Testis (tissue), 3 donors: ENCODE data around the gene LCP2. TPM values are rescaled to one million over a fixed set of nuclear protein-coding genes. Genes with fewer than 3 reads are reported as not detected.

Experiments
- DNase-seq: peaks from one replicate; pipeline ENCODE4 v3.0.0-alpha.2; 2019
- H3K27ac ChIP-seq, 2 donors: fragments of 200-600 bp; sonication (generic); one replicate each; pipeline ENCODE4 v1.5.1; 2019
- H3K27me3 ChIP-seq: fragments of 200-600 bp; sonication (generic); one replicate; pipeline ENCODE4 v1.5.1; 2019
- H3K36me3 ChIP-seq: fragments of 200-600 bp; sonication (generic); one replicate; pipeline ENCODE4 v1.5.1; 2017; ENCODE audit warnings: low read depth; ENCODE audit errors: missing control alignments
- H3K4me1 ChIP-seq: fragments of 200-600 bp; sonication (generic); one replicate; pipeline ENCODE4 v1.5.1; 2019
- H3K4me3 ChIP-seq, 2 donors: fragments of 200-600 bp; sonication (generic); one replicate each; pipeline ENCODE4 v1.5.1; 2017 to 2019
- H3K9me3 ChIP-seq: fragments of 200-600 bp; sonication (generic); one replicate; pipeline ENCODE4 v1.5.1; 2017
- CTCF ChIP-seq, 3 experiments: fragments of 450-650 bp in 2 of 3; fragments of 200-600 bp in 1 of 3; sonication (generic) in 1 of 3; IDR thresholded peaks; one replicate each; pipeline ENCODE4 v1.5.1; 2016 to 2019; ENCODE audit warnings: antibody characterized with exemption in 3 of 3, mild to moderate bottlenecking in 2 of 3, moderate library complexity in 1 of 3
- POLR2A ChIP-seq: fragments of 450-650 bp; IDR thresholded peaks from one replicate; pipeline ENCODE4 v1.6.1; 2017; ENCODE audit warnings: antibody characterized with exemption, mild to moderate bottlenecking, moderate library complexity
- WGBS, 2 donors: methylation state at CpG; one replicate each; pipeline ENCODE4 v1.1.5; 2018; 5-methylcytosine and 5-hydroxymethylcytosine counted together
- intact Hi-C: fragments of 100-400 bp; cut with DNase I; formaldehyde crosslinking; loops from one replicate; pipeline ENCODE4 v1.15.1; 2023; ENCODE audit warnings: low total_unique reads
- polyA plus RNA-seq: library from polyadenylated mRNA; stranded (reverse); fragments of 350-450 nt; fragmentation: Illumina TruSeq; extraction: RNeasy Lipid Tissue Mini Kit (QIAGEN cat#74804); gene quantifications from one replicate; pipeline ENCODE4 v1.2.3, GENCODE V29; 2014; ENCODE audit warnings: low read depth, low replicate concordance; ENCODE audit not compliant: insufficient read depth
- total RNA-seq, 2 donors: library from RNA; depleted of rRNA; stranded (reverse); fragments of >200 nt; gene quantifications; one replicate each; pipeline ENCODE4 v1.2.3, GENCODE V29; 2016

The LCP2 gene
- total and polyA plus RNA-seq, 3 donors from 2014 or later = 8.6 to 14.2 (median 11.5) TPM

- TF ChIP-seq CTCF (IDR thresholded peaks at IDR 0.05) (no peak), POLR2A (no peak)
- H3K27ac ChIP-seq = no peak overlapping the region
- H3K4me1 ChIP-seq = peaks cover 8% of the 10 kb centered on the region
- intact Hi-C loops = no loop called here
- H3K4me3 ChIP-seq = no peak overlapping the region
- H3K9me3 ChIP-seq = no peaks in the 10 kb centered on the region
- H3K36me3 ChIP-seq = no peaks in the 10 kb centered on the region
- H3K27me3 ChIP-seq = no peaks in the 10 kb centered on the region
- 70 to 81% methylated on average over 3 of the region's 3 CpGs for WGBS, 2 donors
- no peak for DNase-seq
Observed at GRCh38 chr5:170288551-170288950, 9.0 kb downstream of the LCP2 start.

- H3K4me3 ChIP-seq = no peak overlapping the region
- no peaks in the 10 kb centered on the region for H3K36me3 ChIP-seq
- peaks cover 8% of the 10 kb centered on the region for H3K4me1 ChIP-seq
- no peaks in the 10 kb centered on the region for H3K9me3 ChIP-seq
- DNase-seq = no peak
- intact Hi-C loops = no loop called here
- H3K27me3 ChIP-seq = no peaks in the 10 kb centered on the region
- 81 to 89% methylated on average over 2 of the region's 2 CpGs for WGBS, 2 donors
- TF ChIP-seq POLR2A (no peak), CTCF (IDR thresholded peaks at IDR 0.05) (no peak)
- H3K27ac ChIP-seq = no peak overlapping the region
Observed at GRCh38 chr5:170288151-170288550, 9.4 kb downstream of the LCP2 start.

GRCh38 chr5:170287532-170287931 is 10.0 kb downstream of the LCP2 start:
- Histone ChIP-seq H3K9me3 (no peaks in the 10 kb centered on the region), H3K36me3 (no peaks in the 10 kb centered on the region), H3K4me3 (no peak overlapping the region), H3K27ac (no peak overlapping the region), H3K4me1 (peaks cover 8% of the 10 kb centered on the region), H3K27me3 (no peaks in the 10 kb centered on the region)
- intact Hi-C loops = no loop called here
- peak; percentile 70 for DNase-seq
- TF ChIP-seq POLR2A (no peak), CTCF (IDR thresholded peaks at IDR 0.05) (no peak)
- WGBS, 2 donors = 13 to 39% methylated on average over 1 of the region's 1 CpG

- 87 to 89% methylated on average over 3 of the region's 3 CpGs for WGBS, 2 donors
- Histone ChIP-seq H3K27ac (no peak overlapping the region), H3K9me3 (no peaks in the 10 kb centered on the region), H3K4me3 (no peak overlapping the region), H3K4me1 (peaks cover 8% of the 10 kb centered on the region), H3K27me3 (no peaks in the 10 kb centered on the region), H3K36me3 (no peaks in the 10 kb centered on the region)
- intact Hi-C loops = no loop called here
- TF ChIP-seq POLR2A (no peak), CTCF (IDR thresholded peaks at IDR 0.05) (no peak)
- DNase-seq = no peak
Observed at GRCh38 chr5:170286386-170286925, 11.1 kb downstream of the LCP2 start.

GRCh38 chr5:170285181-170285580 is 12.4 kb downstream of the LCP2 start:
- Histone ChIP-seq H3K27ac (no peak overlapping the region), H3K4me1 (peaks cover 17% of the 10 kb centered on the region), H3K9me3 (no peaks in the 10 kb centered on the region), H3K27me3 (no peaks in the 10 kb centered on the region), H3K36me3 (no peaks in the 10 kb centered on the region), H3K4me3 (no peak overlapping the region)
- intact Hi-C loops = no loop called here
- TF ChIP-seq CTCF (IDR thresholded peaks at IDR 0.05) = no peak
- TF ChIP-seq POLR2A = no peak
- no peak for DNase-seq
